Stimulated activated CD4-positive, alpha-beta T cell treated with anti-CD3 and anti-CD28 coated beads, TNF-alpha, amount 100 ng/mL, for 1 hour (primary cell): Measurements from ENCODE around the gene PLXNA2.

Source experiments
- DNase-seq, 3 donors: peaks; one replicate each; pipeline ENCODE4 v3.0.0-alpha.2; 2020; ENCODE audit warnings: low read depth in 3 of 3, low spot score in 1 of 3

The PLXNA2 gene

DNA sequence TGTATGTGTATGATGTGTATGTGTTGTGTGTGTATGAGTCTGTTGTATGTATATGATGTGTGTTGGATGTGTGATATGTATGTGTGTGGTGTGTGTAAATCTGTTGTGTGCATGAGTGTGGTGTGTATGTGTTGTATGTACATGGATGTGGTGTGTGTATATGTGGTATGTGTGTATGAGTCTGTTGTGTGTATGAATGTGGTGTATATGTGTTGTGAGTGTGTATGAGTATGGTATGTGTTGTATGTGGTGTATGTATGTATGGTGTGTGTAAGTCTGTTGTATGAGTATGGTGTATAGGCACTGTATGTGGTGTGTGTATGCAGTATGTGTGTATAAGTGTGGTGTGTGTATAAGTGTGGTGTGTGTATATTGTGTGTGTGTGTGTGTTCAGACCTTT is 95.0 kb downstream of the PLXNA2 start:
- no peak for DNase-seq

DNA sequence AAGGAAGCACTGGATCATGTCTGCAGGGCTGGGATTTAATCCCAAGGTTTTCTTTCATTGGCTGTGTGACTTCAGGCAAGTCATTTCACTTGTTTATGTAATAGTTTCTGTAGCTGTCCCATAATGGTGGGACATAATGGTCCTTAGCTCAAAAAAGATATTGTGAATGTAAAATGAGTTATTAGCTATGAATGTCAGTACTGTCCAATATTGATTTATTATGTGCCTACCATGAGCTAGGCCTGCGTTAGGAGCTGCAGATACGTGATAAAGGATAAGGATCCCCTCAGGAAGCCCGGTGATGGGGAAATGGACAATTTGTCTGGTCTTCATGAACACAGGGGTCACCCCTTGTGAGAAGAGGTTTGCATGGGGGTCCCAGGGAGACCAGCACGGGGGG is 95.8 kb downstream of the PLXNA2 start:
- no peak for DNase-seq

DNA sequence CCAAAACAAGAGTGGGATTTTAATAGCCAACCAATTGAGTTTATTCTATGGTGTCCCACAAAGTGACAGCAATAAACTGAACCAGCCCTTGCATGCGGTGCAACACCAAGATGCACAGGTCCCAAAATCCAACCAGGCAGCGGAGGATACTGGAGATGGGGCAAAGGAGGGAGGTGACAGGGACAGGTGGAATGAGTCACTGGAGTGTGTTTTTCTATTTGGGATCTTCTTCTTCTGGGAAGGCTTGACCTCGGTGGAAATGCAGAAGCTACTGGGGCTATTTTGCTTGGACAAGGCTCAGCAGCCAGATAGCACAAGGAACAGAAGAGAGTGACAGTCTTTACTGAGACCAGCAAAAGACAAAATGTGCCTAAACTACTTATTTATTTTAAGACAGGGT is 97.5 kb downstream of the PLXNA2 start:
- no peak for DNase-seq

DNA sequence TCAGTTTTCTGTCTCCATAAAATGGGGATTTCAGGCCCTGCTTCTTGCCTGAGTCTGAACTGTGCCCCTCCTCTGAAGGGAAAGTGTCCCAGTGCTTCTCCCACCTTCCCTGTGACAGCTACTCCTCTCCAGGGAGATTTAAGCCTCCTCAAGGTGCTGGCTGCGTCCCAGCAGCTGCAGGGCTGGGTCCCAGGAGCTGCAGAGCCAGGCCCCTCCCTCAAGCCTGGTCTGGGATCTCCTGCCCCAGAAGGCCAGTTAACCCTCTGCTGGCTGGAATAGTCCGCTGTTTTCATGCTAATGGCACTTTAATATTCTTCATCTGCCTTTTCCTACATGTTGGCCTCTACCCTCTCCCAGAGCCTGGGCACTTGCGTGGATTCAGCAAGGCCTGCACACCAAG is 99.0 kb downstream of the PLXNA2 start:
- DNase-seq = no peak

DNA sequence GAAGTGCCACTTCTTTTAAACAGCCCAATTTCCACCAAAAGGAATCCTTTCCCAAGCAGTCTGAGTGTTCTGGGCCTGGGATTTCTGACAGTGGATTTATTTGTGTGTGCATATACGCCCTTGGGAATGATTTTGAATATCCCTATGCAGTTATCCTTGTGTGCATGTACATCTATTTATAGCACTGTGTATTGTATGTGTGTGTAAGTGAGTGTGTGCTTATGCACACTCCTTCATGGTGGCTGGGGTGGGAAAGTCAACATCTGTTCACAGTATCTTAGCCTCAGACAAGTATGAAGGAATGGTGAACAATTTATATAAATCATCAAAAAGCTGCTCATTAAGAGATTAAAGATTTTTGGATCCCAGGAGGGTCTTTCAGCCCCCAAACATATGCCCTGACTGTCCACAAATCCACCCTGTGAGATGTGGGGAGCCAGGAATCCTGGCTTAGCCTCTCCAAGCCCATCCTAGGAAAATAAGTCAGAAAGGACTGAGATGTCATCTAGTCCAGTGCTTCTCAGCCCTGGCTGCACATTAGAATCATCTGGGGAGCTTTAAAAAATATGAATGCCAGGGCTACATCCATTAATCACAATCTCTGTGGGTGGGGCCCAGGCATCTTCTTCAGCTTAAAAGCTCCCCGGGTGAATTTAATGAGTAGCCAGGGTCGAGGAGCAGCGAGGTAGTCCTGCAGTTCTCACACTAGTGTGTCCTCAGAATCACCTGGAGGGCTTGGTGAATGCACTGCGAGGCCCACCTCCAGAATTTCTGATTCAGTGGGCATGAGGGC is 101.4 kb downstream of the PLXNA2 start:
- DNase-seq = no peak

DNA sequence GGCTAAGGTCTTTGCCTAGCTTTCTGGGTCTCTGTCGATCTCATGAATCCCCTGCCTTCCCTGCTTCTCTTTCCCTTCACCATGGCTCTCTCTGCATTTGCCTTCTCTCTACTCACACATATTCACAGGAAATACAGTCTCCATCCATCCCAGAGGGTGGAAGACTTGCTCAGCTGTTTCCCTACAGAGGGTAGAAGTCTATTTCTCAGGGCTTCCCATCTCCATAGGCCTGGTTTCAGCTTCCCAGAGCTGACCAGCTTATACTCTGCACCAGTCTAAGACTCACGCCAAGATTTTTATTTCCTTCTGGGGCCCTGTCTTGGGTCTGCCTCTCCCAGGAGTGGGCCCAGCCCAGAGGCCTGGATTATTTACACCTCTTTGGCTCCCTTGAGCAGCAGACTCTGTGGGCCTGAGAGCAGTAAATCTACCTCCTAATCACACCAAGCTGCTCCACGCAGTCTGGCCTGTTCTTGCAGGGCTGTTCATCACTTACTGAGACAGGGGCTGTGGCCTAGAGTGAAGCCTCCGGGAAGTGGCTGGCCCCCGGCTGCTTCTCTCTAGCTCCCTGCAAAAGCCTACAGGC is 102.5 kb downstream of the PLXNA2 start:
- no peak for DNase-seq

DNA sequence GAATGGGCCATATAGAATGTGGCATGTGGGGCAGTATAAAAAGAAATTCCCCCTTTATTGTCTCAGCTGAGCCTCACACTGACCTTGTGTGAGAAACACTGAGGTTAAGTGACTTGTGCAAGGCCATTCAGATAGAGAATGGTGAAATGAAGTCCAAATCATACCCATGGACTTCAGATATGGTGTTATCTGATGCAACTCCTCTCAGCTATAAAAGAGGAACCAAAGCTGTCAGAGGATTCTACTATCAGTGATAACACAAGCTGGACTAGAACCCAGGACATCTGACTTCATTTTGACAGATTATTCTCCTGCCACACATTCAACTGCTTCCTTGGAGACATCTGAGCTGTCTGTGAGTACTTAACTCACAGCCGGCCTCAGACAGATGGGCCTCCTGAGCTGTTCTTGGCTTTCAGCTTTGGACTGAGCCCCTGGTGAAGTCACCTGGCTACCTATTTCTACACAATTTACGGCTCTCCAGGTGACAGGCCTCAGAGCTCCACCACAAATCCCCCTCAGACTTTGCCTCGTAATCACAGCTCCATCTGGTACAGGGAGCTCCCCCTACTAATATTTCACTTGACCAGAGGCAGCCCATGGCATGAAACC is 104.6 kb downstream of the PLXNA2 start:
- DNase-seq = no peak

DNA sequence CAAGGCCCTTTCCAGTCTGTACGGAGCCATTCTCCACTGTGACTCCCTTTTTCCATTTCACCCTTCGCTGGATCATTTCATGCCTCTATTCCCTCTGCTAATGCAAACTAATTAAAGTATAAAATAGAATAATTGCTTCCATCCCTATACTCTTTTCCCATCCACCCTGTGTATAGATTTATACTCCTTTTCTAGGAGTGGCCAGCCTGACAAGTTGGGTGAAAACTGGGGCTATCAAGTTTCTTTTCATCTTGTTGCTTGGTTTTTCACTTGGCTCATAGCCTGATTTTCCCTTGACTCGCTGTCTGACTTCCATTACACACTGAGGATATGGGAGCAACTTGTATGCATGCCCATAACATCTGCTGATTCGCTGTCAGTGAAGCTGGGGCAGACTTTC is 107.0 kb downstream of the PLXNA2 start:
- no peak for DNase-seq

DNA sequence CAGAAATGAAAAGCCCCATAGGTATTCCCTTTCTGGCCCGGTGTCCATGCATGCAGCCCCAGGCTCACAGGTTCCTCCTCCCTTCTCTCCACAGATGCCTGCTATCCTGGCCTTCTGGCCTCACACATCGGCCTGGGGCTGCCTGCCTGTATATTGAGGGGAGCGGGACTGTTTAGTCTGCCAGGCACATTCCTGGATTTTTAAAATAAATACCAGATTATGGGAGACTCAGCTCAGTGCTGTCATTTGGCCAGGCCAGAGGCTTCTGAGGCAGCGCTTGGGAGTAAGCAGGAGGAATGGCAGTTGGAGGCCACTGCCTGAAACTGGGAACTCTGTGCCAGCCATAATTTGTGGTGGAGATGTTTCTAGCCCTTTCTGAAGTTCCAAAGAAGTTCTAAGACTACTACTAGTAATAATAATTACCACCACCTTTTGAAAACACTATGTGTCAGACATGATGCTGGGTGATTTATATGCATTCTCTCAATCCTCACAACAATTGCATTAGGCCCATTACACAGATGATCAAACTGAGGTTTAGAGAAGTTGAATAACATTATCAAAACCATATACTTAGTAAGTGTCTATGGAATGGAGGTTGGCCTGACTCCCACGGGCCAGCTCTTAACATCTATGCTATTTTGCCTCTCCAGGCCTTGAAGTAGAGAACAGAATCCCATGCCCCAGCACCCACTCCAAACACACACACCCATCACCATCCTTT is 107.6 kb downstream of the PLXNA2 start:
- no peak for DNase-seq

DNA sequence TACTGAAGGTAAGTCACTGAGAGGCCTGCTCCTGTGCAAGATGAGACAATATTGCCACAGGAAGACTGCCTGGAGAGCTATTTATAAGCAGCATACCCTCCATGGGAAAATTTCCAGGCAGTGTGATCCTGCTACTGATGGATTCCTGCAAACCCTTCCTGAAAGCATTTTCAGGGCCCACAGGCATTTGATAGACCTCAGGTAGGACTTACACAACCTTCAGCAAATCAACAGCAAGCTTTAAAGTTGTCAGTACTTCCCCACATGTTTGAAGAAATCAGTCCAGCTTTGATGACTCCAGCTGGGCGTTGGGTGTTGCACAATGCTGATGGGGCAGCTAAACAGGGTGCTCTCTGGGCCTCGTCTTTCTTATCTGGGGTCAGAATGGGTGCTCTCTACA is 108.8 kb downstream of the PLXNA2 start:
- no peak for DNase-seq

DNA sequence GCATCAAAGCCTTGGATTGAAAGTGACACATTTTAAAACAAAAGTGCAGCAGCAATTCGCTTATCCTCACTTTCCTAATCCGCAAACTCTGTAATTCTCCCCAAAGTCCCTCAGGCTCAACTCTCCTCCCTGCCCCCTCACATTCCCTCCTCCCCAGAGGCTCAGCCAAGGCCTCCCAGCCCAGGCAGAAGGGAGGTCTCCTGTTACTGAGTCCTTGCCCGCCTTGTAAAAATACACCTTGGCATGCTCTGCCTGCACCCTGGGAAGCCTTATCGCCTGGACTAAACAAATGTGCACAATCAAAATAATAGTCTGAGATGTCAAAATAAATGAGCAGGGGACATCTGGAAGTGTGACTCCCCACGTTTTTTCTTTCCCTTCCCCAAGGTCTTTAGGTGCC is 109.7 kb downstream of the PLXNA2 start:
- DNase-seq = no peak

DNA sequence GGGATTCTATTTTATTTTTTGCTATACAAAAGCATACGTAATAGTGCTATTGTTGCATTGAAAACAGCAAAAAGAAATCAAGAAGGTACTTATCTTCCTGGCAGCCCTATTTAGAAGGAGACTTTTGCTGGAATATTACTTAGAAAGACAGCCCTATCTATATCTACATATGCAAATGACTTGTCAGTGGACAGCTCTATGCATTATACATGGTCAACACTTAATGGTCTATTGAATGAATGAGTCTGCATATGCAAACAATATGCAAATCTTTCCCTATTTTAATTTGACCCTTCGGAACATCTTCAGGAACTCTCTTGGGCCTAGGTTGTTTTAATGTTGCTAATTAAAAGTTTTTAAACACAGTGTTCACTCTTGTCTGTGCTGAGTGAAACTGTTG is 110.8 kb downstream of the PLXNA2 start:
- DNase-seq = no peak

DNA sequence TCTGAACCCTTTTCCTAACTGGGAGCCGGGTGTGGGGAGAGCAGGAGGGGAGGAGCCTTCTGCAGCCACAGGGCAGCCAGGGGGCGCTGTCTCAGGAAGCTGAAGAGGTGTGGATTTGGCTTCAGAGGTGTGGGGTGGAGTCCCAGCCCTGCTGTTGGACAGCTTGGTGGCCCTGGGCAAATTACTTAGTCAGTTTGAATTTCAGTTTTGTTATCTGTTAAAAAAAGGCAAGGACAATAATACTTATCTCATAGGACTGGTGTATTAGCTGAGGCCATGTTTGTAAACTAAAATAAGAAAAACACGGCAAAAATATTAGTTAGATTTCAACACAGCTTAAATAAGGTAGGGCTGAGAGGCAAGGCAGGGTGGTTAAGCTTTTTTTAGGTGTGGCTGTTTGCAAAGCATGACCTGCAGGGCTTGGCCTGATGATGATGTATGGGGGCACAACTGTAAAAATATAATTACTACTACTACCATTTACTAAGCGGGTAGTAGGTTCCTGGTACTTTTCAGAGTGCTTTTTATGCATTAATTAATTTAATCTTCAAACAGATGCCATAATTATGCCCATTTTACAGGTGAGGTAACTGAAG is 111.8 kb downstream of the PLXNA2 start:
- DNase-seq = peak in 2 of 3 donors; percentile 2 to 31

DNA sequence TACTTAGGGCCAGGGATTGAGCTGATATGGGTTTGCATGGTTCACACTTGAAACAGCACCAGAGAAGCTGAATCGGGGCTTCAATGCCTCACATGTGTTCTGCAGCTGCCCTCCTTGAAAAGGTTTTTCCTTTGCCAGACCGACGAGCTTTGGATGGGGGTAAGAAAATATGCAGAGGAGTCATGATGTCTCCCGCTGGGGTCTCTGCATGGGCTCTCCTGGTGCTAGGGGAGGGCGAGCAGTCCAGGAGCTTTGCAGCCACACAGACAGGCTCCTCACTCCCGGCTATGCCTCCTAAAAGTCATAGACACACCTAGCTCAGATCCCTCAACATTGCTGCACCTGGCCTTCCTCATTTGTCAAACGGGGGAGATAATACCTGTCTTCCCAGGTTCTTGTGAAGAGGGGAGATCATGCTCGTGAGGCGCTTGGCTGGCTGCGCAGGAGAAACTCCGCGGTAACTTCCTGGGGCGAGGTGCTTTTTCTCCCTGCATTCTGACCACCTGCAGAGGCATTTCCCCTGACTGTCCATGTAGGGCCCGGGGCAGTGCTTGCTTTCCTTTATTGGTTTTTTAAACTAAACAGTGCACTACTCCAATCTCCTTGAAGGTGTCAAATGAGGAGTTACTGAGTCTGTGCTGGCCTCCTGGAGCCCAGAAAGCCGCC is 112.4 kb downstream of the PLXNA2 start:
- DNase-seq = no peak

DNA sequence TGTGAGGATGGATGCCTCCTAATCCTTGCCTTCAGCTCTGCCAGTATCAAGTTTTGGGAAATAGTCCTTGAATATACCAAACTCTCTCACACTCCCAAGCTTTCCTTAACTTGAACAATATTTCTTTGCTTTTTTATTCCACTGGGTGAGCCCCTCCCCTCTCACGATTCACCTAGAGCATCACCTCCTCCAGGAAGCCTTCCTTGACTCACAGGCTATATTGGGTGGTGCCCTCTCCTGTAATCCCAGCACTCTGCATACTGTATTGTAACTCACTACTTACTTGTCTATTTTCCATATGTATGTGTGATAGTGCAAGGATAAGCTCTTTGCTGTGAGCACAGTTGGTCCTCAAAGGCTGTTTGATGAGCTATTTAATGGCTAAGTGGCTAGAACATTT is 114.7 kb downstream of the PLXNA2 start:
- DNase-seq = no peak

DNA sequence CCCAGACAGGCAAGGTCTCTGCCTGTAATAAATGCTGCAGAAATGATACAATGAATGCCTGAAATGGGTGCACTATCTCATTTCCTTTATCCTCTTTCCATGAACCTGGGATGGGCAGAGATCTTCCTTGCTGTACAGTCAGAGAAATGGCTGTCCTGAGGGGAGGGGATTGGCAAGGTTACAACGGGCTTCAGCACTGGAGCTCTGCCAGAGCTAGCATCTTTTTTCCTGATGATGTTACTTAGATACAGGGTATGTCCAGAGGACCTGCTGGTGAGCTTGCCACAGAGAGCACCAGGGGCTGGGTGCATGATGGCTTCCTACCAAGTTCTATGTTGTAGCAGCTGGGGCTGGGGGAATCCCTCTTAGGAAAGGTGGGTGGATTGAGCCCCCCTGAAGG is 115.1 kb downstream of the PLXNA2 start:
- no peak for DNase-seq

DNA sequence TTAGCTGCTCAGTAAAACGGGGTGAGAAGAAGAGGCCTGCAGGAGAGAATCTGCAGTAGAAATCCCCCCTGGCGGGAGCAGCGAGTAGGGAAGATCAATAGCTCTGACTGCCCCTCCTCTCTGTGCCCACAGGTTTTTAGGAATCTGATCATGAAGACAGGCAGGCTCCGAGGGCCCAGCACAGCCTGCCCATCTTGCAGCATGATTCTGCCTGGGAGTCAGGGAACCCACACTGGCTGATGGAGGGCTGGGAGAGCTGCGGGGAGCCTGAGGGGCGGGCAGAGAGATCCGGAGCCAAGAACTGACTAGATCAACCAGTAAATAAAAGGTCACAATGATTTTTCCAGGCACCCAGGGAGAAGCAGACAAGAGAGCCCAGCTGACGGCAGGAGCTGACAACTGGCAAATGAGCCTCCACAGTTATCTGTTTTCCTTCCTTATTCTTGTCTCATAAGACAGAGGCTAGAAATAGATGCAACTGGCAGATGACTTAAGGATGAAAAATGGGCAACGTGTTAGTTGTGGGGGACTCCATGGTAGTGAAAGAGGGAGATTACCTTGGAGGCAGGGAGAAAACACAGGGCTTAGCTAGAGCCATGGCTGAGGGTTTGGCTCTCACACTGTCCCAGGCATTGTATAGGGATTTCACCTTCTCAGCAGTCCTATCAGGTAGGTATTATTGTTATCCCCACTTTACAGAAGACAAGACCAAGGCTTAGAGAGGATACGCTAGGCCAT is 116.2 kb downstream of the PLXNA2 start:
- DNase-seq = no peak

DNA sequence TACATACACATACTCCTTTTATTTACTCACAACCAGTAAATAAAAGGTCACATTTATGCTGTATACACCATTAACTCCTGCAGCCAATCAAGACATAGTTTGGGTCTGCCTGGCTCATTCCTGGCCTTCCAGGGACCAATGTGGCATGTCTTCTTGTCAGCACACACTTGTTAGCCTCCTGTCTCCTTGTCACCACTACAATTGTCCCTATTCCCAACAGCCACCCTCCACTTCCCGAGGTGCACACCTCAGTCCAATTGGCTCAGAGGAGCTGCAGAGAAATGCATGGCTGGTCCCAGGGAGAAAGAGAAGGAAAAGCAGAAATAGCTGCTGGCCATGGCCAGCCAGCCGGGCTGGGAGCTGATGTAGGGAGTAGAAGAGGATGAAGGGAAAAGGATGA is 116.9 kb downstream of the PLXNA2 start:
- DNase-seq = no peak

DNA sequence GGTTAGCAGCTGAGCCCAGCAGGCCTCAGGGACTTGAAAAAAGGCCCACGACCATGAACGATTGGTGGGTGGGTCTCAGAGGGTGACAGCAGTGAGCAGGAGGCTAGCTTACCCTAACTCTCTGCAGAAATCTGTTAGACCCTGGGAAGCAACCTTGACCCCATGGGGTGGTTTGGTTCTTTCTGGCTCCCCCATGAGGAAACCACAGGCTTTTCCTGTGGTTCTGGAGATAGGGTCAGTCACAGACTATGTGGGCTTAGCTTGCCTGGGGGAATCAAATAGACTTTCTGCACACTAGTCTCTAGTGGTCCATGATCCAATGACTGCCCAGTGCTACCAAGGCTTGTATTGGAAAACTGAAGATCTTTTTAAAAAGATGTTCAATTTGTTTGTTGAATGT is 118.1 kb downstream of the PLXNA2 start:
- DNase-seq = no peak

DNA sequence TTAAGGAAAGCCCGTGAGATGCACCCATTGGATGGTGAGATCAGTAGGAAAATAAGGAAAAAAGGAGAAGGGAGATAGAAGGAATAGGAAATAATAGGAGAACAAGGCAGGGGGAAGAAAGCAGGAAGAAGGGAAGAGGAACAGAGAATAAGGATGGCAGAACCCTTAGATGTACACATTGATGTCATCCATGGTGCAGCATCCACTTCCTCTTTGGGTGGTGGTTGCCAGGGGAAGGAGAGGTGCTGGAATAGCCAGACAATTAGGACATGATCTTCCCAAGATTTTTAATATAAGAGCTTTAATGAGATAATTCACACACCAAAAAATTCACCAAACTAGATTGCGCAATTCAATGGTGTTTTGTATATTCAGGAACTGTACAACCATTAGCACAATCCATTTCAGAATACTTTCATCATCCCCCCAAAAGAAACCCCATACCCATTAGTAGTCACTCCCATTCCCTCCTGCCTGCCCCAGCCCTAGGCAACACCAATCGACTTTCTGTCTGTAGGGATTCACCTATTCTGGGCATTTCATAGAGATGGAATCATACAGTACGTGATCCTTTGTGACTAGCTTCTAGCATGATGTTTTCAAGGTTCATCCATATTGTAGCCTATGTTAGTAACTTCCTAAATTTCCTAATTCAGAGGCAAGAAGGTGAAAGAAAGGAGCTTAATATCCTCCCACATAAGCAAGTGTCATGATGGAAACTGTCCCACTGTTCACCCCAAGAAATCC is 121.4 kb downstream of the PLXNA2 start:
- DNase-seq = no peak
